D721Med (cell line): ENCODE results near the gene MSL3B.

Source experiments
- DNase-seq: peaks from one replicate; pipeline ENCODE4 v3.0.0; 2011; ENCODE audit warnings: low spot score; ENCODE audit not compliant: insufficient read length
- FAIRE-seq: peaks from 2 replicates; lab custom pipeline; 2011; peaks lifted over from hg19 to GRCh38; lab: Jason Lieb, UNC
- TF ChIP-seq, protein P1 (sequence below): IDR thresholded peaks from 2 replicates; pipeline ENCODE4 v1.5.1; 2012; ENCODE audit warnings: mild to moderate bottlenecking, control low read depth; ENCODE audit not compliant: insufficient read depth; ENCODE audit errors: missing control alignments

The MSL3B gene

DNA sequence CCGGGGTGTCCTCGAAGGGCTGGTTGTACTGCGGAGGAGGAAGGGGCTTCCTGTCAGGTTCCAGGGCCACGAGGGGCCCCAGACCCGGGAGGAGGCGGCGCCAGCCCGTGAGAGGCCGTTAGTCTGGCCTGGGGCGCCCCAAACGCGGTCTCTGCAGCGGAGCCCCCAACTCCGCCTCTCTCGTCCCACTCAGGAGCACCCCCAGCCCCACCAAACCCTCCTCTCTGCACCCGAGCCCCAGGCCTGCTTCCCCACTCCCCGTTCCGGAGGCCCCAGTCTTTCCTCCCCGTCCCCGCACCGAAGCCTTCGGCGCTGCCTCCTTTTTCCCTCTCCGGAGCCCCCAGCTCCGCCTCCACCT, 14.3 kb downstream of the MSL3B start:
- FAIRE-seq (no peak), DNase-seq (no peak)
- TF ChIP-seq, protein P1, sequence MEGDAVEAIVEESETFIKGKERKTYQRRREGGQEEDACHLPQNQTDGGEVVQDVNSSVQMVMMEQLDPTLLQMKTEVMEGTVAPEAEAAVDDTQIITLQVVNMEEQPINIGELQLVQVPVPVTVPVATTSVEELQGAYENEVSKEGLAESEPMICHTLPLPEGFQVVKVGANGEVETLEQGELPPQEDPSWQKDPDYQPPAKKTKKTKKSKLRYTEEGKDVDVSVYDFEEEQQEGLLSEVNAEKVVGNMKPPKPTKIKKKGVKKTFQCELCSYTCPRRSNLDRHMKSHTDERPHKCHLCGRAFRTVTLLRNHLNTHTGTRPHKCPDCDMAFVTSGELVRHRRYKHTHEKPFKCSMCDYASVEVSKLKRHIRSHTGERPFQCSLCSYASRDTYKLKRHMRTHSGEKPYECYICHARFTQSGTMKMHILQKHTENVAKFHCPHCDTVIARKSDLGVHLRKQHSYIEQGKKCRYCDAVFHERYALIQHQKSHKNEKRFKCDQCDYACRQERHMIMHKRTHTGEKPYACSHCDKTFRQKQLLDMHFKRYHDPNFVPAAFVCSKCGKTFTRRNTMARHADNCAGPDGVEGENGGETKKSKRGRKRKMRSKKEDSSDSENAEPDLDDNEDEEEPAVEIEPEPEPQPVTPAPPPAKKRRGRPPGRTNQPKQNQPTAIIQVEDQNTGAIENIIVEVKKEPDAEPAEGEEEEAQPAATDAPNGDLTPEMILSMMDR: no peak

DNA sequence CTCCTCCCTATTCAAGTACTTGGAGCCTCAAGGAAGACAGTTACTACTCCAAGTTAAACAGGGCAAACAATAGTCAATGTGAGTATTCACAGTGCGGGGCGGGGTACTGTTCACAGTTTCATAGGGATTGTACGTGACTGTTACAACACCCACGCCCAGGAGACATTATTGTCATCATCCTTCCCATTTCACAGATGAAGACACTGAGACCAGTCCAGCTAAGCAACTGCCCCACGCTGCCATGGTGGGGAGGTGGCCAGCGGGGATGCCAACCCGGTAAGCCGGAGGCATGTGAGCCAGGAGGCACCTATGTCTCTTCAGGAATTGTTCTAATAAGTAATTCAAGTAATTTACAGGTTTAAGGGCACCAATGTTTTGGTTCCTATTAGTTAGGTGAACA, 14.8 kb downstream of the MSL3B start:
- no peak for FAIRE-seq

DNA sequence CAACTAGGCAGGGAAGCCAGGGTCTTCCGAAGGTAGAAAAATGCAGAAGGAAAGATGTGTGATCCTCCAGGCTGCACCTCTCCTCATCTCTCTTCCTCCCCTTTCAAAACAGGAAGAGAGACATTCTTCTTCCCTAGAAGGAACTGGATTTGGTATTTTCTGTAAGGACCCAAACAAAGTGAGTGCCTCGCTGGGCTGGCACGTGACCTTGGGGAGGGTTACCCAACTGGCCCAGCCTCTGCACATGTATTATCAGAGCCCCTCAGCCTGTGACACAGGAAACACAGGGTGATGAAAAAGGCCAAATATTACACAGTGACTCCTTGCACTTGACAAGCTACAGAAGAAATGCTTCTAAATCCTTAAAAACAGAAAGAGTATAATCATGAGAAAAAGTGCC, 16.1 kb downstream of the MSL3B start:
- DNase-seq (no peak), FAIRE-seq (no peak)
- TF ChIP-seq, protein P1: no peak

More for the DNA sequence above, 14.8 kb downstream of the MSL3B start:
- DNase-seq: no peak
- TF ChIP-seq, protein P1: no peak

DNA sequence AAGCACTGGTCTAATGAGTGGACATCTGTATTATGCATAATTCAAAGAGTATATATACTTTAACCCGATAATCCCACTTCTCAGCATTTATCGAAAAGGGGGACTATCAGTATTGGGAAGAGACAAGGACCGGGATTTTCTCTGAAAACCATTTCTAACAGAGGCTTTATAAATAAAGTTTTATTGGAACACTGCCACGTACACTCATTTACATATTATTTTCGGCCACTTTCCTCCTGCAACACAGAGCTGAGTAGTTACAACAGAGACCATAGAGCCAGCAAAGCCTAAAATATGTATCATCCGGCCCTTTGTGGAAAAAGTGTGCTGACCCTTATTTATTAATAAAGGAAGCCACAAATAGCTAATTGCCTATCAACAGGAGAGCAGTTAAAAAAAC, 17.0 kb downstream of the MSL3B start:
- no peak for FAIRE-seq
- TF ChIP-seq, protein P1: no peak
- DNase-seq: no peak

DNA sequence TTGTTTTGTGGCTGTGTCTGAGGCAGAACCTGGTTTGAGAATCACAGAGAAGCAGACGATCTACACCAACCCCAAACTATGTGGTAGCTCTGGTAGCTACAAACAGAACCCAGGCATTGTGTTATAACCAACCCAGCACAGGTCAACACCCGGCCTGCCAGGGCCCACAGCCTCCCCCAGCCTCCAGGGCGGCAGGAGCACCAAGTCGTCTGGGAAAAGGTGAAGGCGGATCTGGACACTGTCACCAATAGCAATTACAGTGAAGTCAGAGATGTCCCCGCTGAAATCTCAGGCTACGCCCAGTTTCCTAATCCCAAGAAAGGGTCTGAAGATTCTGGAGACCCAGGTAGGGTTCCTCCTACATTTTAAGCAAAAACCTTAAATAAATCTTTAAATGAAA, 17.4 kb downstream of the MSL3B start:
- no peak for DNase-seq
- FAIRE-seq: no peak
- TF ChIP-seq, protein P1: no peak

DNA sequence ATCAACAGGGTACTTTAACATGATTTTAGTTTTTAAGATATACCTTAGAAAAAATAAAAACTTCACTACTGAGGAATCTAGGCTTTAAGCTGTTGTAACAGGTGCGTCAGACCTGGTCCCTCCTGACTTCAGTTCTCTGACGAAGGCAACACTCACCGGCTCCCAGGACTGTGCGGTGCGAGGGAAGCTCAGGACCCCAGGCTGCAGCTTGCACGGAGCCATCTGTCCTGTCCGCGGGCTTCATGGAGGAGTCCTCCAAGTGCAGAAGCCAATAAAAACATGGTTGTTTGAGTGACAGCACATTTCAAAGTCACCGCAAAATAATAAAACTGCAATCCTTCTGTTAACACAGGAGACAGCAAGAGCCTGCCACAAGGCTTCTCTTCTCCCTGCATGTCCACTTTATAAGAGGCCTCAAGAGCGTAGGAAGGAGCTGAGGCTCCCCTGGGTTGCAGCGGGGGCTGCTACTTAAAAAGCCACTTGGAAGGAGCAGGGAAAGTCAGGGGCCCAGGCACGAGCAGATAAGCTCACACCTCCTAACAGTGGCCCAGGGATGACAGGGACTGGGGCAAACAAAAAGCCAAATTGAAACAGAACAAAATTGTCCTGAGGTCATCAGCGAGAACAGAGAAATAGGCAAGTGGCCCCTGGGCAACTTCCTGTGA, 18.4 kb downstream of the MSL3B start:
- TF ChIP-seq, protein P1: no peak
- FAIRE-seq: no peak
- DNase-seq: no peak

DNA sequence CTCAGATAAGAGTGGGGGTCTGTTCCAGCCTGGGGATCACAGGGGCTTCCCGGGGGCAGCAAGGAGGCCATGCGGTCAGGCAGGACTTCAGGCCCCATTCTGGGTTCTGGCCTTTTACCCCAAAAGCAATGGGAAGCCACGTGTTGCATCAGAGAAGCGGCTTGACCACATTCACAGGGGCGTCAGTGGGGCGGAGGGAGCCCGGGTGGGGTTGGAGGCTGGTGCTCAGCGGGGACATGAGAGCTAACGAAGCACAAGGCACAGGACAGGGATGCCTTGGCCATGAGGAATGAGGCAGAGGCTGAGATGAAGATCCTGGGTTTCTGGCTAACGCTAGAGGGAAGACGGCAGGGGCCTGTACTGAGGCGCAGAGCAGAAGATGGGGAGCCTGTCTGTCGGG, 19.9 kb downstream of the MSL3B start:
- FAIRE-seq: no peak
- DNase-seq: no peak
- TF ChIP-seq, protein P1: no peak
